HG03139 (cell line): ENCODE measurements around the gene SHROOM1.
"Not testable (repeated sequence)": the region's sequence is repeated elsewhere in the genome, so short reads cannot be mapped to it uniquely, and the experiment has no call there.

Experiments used
- ATAC-seq: cut with Tn5 transposase; IDR thresholded peaks from one replicate; pipeline ENCODE4 v1.9.1; 2021; ENCODE audit not compliant: unreplicated experiment

SHROOM1 gene

GRCh38 chr5:132808448-132808847 is 22.0 kb downstream of the SHROOM1 start:
- no peak for ATAC-seq

GRCh38 chr5:132807163-132807838 is 23.1 kb downstream of the SHROOM1 start:
- no peak for ATAC-seq

- not testable (repeated sequence) for ATAC-seq
These were observed 23.7 kb downstream of the SHROOM1 start for GRCh38 chr5:132806804-132807162.

- not testable (repeated sequence) for ATAC-seq
These were observed 24.6 kb downstream of the SHROOM1 start for GRCh38 chr5:132805872-132806271.

- not testable (repeated sequence) for ATAC-seq
These were observed 26.2 kb downstream of the SHROOM1 start for GRCh38 chr5:132804219-132804618.

GRCh38 chr5:132802685-132803066 is 27.8 kb downstream of the SHROOM1 start:
- not testable (repeated sequence) for ATAC-seq

GRCh38 chr5:132802044-132802684 is 28.3 kb downstream of the SHROOM1 start:
- no peak for ATAC-seq

GRCh38 chr5:132800545-132800944 is 29.9 kb downstream of the SHROOM1 start:
- no peak for ATAC-seq

- no peak for ATAC-seq
These were observed 31.1 kb downstream of the SHROOM1 start for GRCh38 chr5:132799392-132799791.

- no peak for ATAC-seq
These were observed 32.8 kb downstream of the SHROOM1 start for GRCh38 chr5:132797651-132798050.

- ATAC-seq: no peak
These were observed 39.4 kb downstream of the SHROOM1 start for GRCh38 chr5:132791026-132791425.

- no peak for ATAC-seq
These were observed 40.1 kb downstream of the SHROOM1 start for GRCh38 chr5:132790201-132790865.

GRCh38 chr5:132788990-132789886 is 41.2 kb downstream of the SHROOM1 start:
- ATAC-seq: no peak

- ATAC-seq: no peak
These were observed 41.9 kb downstream of the SHROOM1 start for GRCh38 chr5:132788508-132788907.

- no peak for ATAC-seq
These were observed 43.4 kb downstream of the SHROOM1 start for GRCh38 chr5:132787076-132787475.

GRCh38 chr5:132785864-132786263 is 44.6 kb downstream of the SHROOM1 start:
- no peak for ATAC-seq

GRCh38 chr5:132785365-132785764 is 45.1 kb downstream of the SHROOM1 start:
- ATAC-seq: no peak

GRCh38 chr5:132782101-132782500 is 48.3 kb downstream of the SHROOM1 start:
- ATAC-seq: no peak

- no peak for ATAC-seq
These were observed 49.4 kb downstream of the SHROOM1 start for GRCh38 chr5:132781029-132781428.

- ATAC-seq: no peak
These were observed 49.9 kb downstream of the SHROOM1 start for GRCh38 chr5:132780577-132780976.

- ATAC-seq: no peak
These were observed 50.5 kb downstream of the SHROOM1 start for GRCh38 chr5:132779961-132780360.
